SK-N-SH (cell line): ENCODE results near the gene TMEM94. TPM values are rescaled to one million over a fixed set of nuclear protein-coding genes. Genes with fewer than 3 reads are reported as not detected.

Experiments
- CTCF ChIA-PET: fragments of 300-600, 350-600 bp; formaldehyde crosslinking; extraction: SDS; loops from one replicate; lab custom pipeline; 2021; lab: Yijun Ruan, JAX
- POLR2A ChIA-PET: fragments of 350-600 bp; sonication (Branson Sonifier 250); formaldehyde crosslinking; extraction: SDS; loops from one replicate; lab custom pipeline; 2020; ENCODE audit warnings: antibody characterized with exemption, inconsistent platforms; lab: Yijun Ruan, JAX
- DNase-seq: peaks from one replicate; pipeline ENCODE4 v3.0.0; 2012
- H2AFZ ChIP-seq: fragments of 200-600 bp; sonication (generic); 2 replicates; pipeline ENCODE4 v1.8.1; 2016; ENCODE audit warnings: antibody characterized with exemption, mild to moderate bottlenecking, low read depth
- H3F3A ChIP-seq: fragments of 200-600 bp; sonication (generic); replicated peaks from 2 replicates; pipeline ENCODE3; 2016; ENCODE audit warnings: antibody characterized with exemption, mild to moderate bottlenecking; ENCODE audit not compliant: insufficient read depth
- H3K27ac ChIP-seq, 2 experiments: fragments of 200-500 bp in 1 of 2; fragments of 200-600 bp in 1 of 2; sonication (Bioruptor generic) in 1 of 2; sonication (generic), shearing (Covaris generic) in 1 of 2; 2 replicates each; pipeline versions ENCODE4 v1.5.1 to v1.6.1; 2014 to 2016; ENCODE audit warnings: low read depth in 2 of 2, inconsistent platforms in 1 of 2, low read length in 1 of 2, mild to moderate bottlenecking in 1 of 2, mixed read lengths in 1 of 2
- H3K27me3 ChIP-seq: fragments of 200-600 bp; sonication (generic), shearing (Covaris generic); 2 replicates; pipeline ENCODE4 v1.6.1; 2016; ENCODE audit warnings: mixed run types; ENCODE audit not compliant: insufficient read depth
- H3K36me3 ChIP-seq, 2 experiments: fragments of 200-500 bp in 1 of 2; fragments of 200-600 bp in 1 of 2; sonication (Bioruptor generic) in 1 of 2; sonication (generic) in 1 of 2; replicated peaks in 1 of 2; 2 replicates each; pipeline versions ENCODE3 to v1.5.1; 2014 to 2016; ENCODE audit warnings: low read length in 1 of 2, mild to moderate bottlenecking in 1 of 2; ENCODE audit not compliant: insufficient read depth in 2 of 2, control insufficient read depth in 1 of 2
- H3K4me1 ChIP-seq, 2 experiments: fragments of 200-500 bp in 1 of 2; fragments of 200-600 bp in 1 of 2; sonication (Bioruptor generic) in 1 of 2; sonication (generic), shearing (Covaris generic) in 1 of 2; 2 replicates each; pipeline versions ENCODE4 v1.5.1 to v1.6.1; 2014 to 2016; ENCODE audit warnings: low read depth in 1 of 2, low read length in 1 of 2, mixed run types in 1 of 2; ENCODE audit not compliant: insufficient read depth in 2 of 2, control insufficient read depth in 1 of 2
- H3K4me2 ChIP-seq: fragments of 200-600 bp; sonication (generic), shearing (Covaris generic); 2 replicates; pipeline ENCODE4 v1.6.1; 2017; ENCODE audit warnings: mixed run types
- H3K4me3 ChIP-seq, 2 experiments: fragments of 200-500 bp in 1 of 2; fragments of 200-600 bp in 1 of 2; sonication (Bioruptor generic) in 1 of 2; sonication (generic), shearing (Covaris generic) in 1 of 2; 2 replicates each; pipeline versions ENCODE4 v1.5.1 to v1.8.1; 2014 to 2016; ENCODE audit warnings: low read depth in 2 of 2, inconsistent platforms in 1 of 2, low read length in 1 of 2, mild to moderate bottlenecking in 1 of 2, mixed read lengths in 1 of 2, moderate library complexity in 1 of 2
- H3K79me2 ChIP-seq: fragments of 200-600 bp; sonication (generic); 2 replicates; pipeline ENCODE4 v1.8.1; 2017; ENCODE audit warnings: mild to moderate bottlenecking; ENCODE audit not compliant: insufficient read depth
- H3K9ac ChIP-seq: fragments of 200-600 bp; sonication (generic); 2 replicates; pipeline ENCODE4 v1.6.1; 2017; ENCODE audit warnings: mixed run types
- H3K9me2 ChIP-seq: fragments of 200-600 bp; sonication (generic); 2 replicates; pipeline ENCODE4 v1.6.1; 2017; ENCODE audit warnings: mixed run types
- H3K9me3 ChIP-seq: fragments of 200-600 bp; sonication (generic); 2 replicates; pipeline ENCODE4 v1.6.1; 2017; ENCODE audit warnings: mixed run types, mild to moderate bottlenecking, moderate library complexity
- H4K20me1 ChIP-seq: fragments of 200-600 bp; sonication (generic); 2 replicates; pipeline ENCODE4 v1.6.1; 2017; ENCODE audit warnings: mild to moderate bottlenecking, mixed run types; ENCODE audit not compliant: insufficient read depth
- CHD2 ChIP-seq: fragments of 150-350 bp; IDR thresholded peaks from 2 replicates; pipeline ENCODE4 v1.6.1; 2018; ENCODE audit warnings: low read length; ENCODE audit not compliant: partially characterized antibody
- FOXM1 ChIP-seq: IDR thresholded peaks from 2 replicates; pipeline ENCODE4 v1.4.0; 2012; ENCODE audit warnings: low read depth, mild to moderate bottlenecking
- JUND ChIP-seq: IDR thresholded peaks from 2 replicates; pipeline ENCODE4 v1.4.0; 2012
- MEF2A ChIP-seq: IDR thresholded peaks from 2 replicates; pipeline ENCODE4 v1.4.0; 2012; ENCODE audit warnings: low read depth, borderline replicate concordance
- NRF1 ChIP-seq: IDR thresholded peaks from 2 replicates; pipeline ENCODE4 v1.6.1; 2012; ENCODE audit warnings: low read depth, mild to moderate bottlenecking, low read length
- RAD21 ChIP-seq: IDR thresholded peaks from 2 replicates; pipeline ENCODE4 v1.6.1; 2012; ENCODE audit warnings: mild to moderate bottlenecking, low read length
- SIN3A ChIP-seq: IDR thresholded peaks from 2 replicates; pipeline ENCODE4 v1.6.1; 2012; ENCODE audit warnings: low read depth, mild to moderate bottlenecking, low read length, moderate library complexity, borderline replicate concordance
- WGBS: methylation state at CpG from one replicate; pipeline ENCODE4 v1.1.6; 2017; ENCODE audit warnings: low lambda C conversion rate; 5-methylcytosine and 5-hydroxymethylcytosine counted together
- polyA plus RNA-seq, 3 experiments: library from polyadenylated mRNA; depleted of rRNA; stranded (reverse); fragments of >200 nt; gene quantifications; 2 replicates each; pipeline ENCODE4 v1.2.3, GENCODE V29; 2012
- TF ChIP-seq, protein P1 (sequence below): fragments of 150-350 bp; IDR thresholded peaks from 2 replicates; pipeline ENCODE4 v1.6.1; 2016; ENCODE audit warnings: mild to moderate bottlenecking, low read depth, low read length
- TF ChIP-seq, protein P2 (sequence below): fragments of 150-350 bp; IDR thresholded peaks from 2 replicates; pipeline ENCODE4 v1.6.1; 2017; ENCODE audit warnings: antibody characterized with exemption, low read length, low read depth, borderline replicate concordance
- TF ChIP-seq, protein P3 (sequence below): IDR thresholded peaks from 2 replicates; pipeline ENCODE4; 2012
- TF ChIP-seq, protein P4 (sequence below): IDR thresholded peaks from 2 replicates; pipeline ENCODE4 v1.6.1; 2012; ENCODE audit warnings: mild to moderate bottlenecking, low read depth, low read length, moderate library complexity

Gene TMEM94
- polyA plus RNA-seq, 1 of the 3 experiments (the other 2 are of a cell fraction), result 89.9 TPM

DNA sequence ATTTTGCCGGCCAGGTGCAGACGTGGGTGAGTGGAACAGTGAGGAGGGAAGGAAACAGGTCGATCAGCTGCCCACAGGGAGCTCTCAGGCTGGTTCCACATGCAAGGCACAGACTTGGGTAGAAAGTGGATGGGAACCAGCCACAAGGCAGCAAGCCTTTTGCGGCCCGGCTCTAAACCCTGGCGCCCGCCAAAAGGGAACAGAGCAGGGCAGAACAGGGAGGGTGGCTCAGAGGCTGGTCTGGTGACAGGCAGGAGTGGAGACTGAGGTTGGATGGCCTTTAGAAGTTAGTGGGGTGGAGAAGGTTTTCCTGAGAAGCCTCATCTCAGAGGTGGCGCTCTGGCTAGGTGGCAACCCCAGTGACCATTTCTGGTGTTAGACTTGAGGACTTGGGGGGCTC, 79.4 kb downstream of the TMEM94 start:
- ChIA-PET POLR2A (interaction anchor here (0.7 kb wide), 1 partner anchor 291 kb away, joined by 3 read pairs; no protein-coding TSS in a partner anchor), CTCF (interaction anchor here (1.0 to 1.1 kb wide), 2 partner anchors 84 to 111 kb away, joined by 3 read pairs; no protein-coding TSS in a partner anchor)
- WGBS, result 80% methylated on average over 7 of the region's 8 CpGs
- DNase-seq, result no peak
- no peak for TF ChIP-seq RAD21
- TF ChIP-seq MEF2A, result no peak
- TF ChIP-seq FOXM1, result no peak
- TF ChIP-seq, protein P1, sequence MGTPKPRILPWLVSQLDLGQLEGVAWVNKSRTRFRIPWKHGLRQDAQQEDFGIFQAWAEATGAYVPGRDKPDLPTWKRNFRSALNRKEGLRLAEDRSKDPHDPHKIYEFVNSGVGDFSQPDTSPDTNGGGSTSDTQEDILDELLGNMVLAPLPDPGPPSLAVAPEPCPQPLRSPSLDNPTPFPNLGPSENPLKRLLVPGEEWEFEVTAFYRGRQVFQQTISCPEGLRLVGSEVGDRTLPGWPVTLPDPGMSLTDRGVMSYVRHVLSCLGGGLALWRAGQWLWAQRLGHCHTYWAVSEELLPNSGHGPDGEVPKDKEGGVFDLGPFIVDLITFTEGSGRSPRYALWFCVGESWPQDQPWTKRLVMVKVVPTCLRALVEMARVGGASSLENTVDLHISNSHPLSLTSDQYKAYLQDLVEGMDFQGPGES, result no peak
- TF ChIP-seq NRF1, result no peak
- no peak for TF ChIP-seq JUND
- TF ChIP-seq, protein P2, sequence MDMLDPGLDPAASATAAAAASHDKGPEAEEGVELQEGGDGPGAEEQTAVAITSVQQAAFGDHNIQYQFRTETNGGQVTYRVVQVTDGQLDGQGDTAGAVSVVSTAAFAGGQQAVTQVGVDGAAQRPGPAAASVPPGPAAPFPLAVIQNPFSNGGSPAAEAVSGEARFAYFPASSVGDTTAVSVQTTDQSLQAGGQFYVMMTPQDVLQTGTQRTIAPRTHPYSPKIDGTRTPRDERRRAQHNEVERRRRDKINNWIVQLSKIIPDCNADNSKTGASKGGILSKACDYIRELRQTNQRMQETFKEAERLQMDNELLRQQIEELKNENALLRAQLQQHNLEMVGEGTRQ, result no peak
- TF ChIP-seq, protein P3, sequence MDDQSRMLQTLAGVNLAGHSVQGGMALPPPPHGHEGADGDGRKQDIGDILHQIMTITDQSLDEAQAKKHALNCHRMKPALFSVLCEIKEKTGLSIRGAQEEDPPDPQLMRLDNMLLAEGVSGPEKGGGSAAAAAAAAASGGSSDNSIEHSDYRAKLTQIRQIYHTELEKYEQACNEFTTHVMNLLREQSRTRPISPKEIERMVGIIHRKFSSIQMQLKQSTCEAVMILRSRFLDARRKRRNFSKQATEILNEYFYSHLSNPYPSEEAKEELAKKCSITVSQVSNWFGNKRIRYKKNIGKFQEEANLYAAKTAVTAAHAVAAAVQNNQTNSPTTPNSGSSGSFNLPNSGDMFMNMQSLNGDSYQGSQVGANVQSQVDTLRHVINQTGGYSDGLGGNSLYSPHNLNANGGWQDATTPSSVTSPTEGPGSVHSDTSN, result no peak
- TF ChIP-seq SIN3A, result no peak
- TF ChIP-seq, protein P4, sequence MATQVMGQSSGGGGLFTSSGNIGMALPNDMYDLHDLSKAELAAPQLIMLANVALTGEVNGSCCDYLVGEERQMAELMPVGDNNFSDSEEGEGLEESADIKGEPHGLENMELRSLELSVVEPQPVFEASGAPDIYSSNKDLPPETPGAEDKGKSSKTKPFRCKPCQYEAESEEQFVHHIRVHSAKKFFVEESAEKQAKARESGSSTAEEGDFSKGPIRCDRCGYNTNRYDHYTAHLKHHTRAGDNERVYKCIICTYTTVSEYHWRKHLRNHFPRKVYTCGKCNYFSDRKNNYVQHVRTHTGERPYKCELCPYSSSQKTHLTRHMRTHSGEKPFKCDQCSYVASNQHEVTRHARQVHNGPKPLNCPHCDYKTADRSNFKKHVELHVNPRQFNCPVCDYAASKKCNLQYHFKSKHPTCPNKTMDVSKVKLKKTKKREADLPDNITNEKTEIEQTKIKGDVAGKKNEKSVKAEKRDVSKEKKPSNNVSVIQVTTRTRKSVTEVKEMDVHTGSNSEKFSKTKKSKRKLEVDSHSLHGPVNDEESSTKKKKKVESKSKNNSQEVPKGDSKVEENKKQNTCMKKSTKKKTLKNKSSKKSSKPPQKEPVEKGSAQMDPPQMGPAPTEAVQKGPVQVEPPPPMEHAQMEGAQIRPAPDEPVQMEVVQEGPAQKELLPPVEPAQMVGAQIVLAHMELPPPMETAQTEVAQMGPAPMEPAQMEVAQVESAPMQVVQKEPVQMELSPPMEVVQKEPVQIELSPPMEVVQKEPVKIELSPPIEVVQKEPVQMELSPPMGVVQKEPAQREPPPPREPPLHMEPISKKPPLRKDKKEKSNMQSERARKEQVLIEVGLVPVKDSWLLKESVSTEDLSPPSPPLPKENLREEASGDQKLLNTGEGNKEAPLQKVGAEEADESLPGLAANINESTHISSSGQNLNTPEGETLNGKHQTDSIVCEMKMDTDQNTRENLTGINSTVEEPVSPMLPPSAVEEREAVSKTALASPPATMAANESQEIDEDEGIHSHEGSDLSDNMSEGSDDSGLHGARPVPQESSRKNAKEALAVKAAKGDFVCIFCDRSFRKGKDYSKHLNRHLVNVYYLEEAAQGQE, result no peak
- TF ChIP-seq CHD2, result no peak
- no peaks in the 10 kb centered on the region for H3K9me2 ChIP-seq
- no peak overlapping the region for H3K9ac ChIP-seq
- no peak overlapping the region for H2AFZ ChIP-seq
- no peak overlapping the region for H3K27ac ChIP-seq
- H3K9me3 ChIP-seq, result no peaks in the 10 kb centered on the region
- H3K4me1 ChIP-seq, result peaks cover 0 to 12% of the 10 kb centered on the region in 2 experiments; a peak in 1 of 4 replicates
- no peak overlapping the region for H3K4me2 ChIP-seq
- H3K79me2 ChIP-seq, result no peaks in the 10 kb centered on the region
- no peak overlapping the region for H3K4me3 ChIP-seq
- no peaks in the 10 kb centered on the region for H3K27me3 ChIP-seq
- H3F3A ChIP-seq, result no peaks in the 10 kb centered on the region
- H4K20me1 ChIP-seq, result no peaks in the 10 kb centered on the region
- no peaks in the 10 kb centered on the region for H3K36me3 ChIP-seq
